AG04450 (cell line): ENCODE results near the gene LRP2. TPM values are rescaled to one million over a fixed set of nuclear protein-coding genes. Genes with fewer than 3 reads are reported as not detected.

Source experiments
- CTCF ChIA-PET: fragments of 300-600, 350-600 bp; formaldehyde crosslinking; extraction: SDS; loops from one replicate; lab custom pipeline; 2022; ENCODE audit warnings: antibody characterized with exemption, inconsistent platforms; lab: Charles Lee
- POLR2A ChIA-PET: fragments of 350-600 bp; formaldehyde crosslinking; extraction: SDS; loops from one replicate; lab custom pipeline; 2021; ENCODE audit warnings: antibody characterized with exemption, inconsistent platforms; lab: Yijun Ruan, JAX
- DNase-seq: peaks from one replicate; pipeline ENCODE4 v3.0.0-alpha.2; 2011; ENCODE audit warnings: low read depth, low spot score
- H3K27ac ChIP-seq: one replicate; pipeline ENCODE4 v1.5.1; 2012; ENCODE audit warnings: low read depth, low read length, control low read depth
- H3K27me3 ChIP-seq: one replicate; pipeline ENCODE4 v1.6.0; 2012; ENCODE audit warnings: low read length; ENCODE audit not compliant: control insufficient read depth, insufficient read depth
- H3K4me3 ChIP-seq: 2 replicates; pipeline ENCODE4 v1.5.1; 2011; ENCODE audit warnings: mild to moderate bottlenecking, low read depth, low read length, control low read depth
- H3K9me3 ChIP-seq: 2 replicates; pipeline ENCODE4 v1.5.1; 2012; ENCODE audit warnings: low read length; ENCODE audit not compliant: control insufficient read depth, insufficient read depth
- CTCF ChIP-seq: IDR thresholded peaks from 2 replicates; pipeline ENCODE4 v1.5.1; 2011; ENCODE audit warnings: low read depth, low read length, control low read depth, inconsistent platforms
- polyA plus RNA-seq: library from polyadenylated mRNA; depleted of rRNA; stranded (reverse); fragments of >200 nt; gene quantifications from 2 replicates; pipeline ENCODE4 v1.2.3, GENCODE V29; 2011

LRP2 gene
- polyA plus RNA-seq, 1 experiment = not detected

- H3K27ac ChIP-seq = no peak overlapping the region
- CTCF ChIA-PET = no interaction called here
- POLR2A ChIA-PET = no interaction called here
- no peak overlapping the region for H3K4me3 ChIP-seq
- no peak for TF ChIP-seq CTCF
- no peaks in the 10 kb centered on the region for H3K9me3 ChIP-seq
- no peak for DNase-seq
- H3K27me3 ChIP-seq = no peaks in the 10 kb centered on the region
Measured at GRCh38 chr2:169173876-169174275, 188.5 kb downstream of the LRP2 start.

- DNase-seq = no peak
- H3K9me3 ChIP-seq = no peaks in the 10 kb centered on the region
- H3K27me3 ChIP-seq = no peaks in the 10 kb centered on the region
- ChIA-PET POLR2A (no interaction called here), CTCF (no interaction called here)
- no peak overlapping the region for H3K4me3 ChIP-seq
- H3K27ac ChIP-seq = no peak overlapping the region
- TF ChIP-seq CTCF = no peak
Measured at GRCh38 chr2:169172914-169173313, 189.4 kb downstream of the LRP2 start.

- Histone ChIP-seq H3K9me3 (no peaks in the 10 kb centered on the region), H3K4me3 (no peak overlapping the region), H3K27me3 (no peaks in the 10 kb centered on the region), H3K27ac (no peak overlapping the region)
- TF ChIP-seq CTCF = no peak
- ChIA-PET POLR2A (no interaction called here), CTCF (no interaction called here)
- DNase-seq = no peak
Measured at GRCh38 chr2:169172151-169172735, 190.1 kb downstream of the LRP2 start.

- no peaks in the 10 kb centered on the region for H3K27me3 ChIP-seq
- ChIA-PET POLR2A (no interaction called here), CTCF (no interaction called here)
- DNase-seq = no peak
- no peak overlapping the region for H3K4me3 ChIP-seq
- no peak overlapping the region for H3K27ac ChIP-seq
- no peaks in the 10 kb centered on the region for H3K9me3 ChIP-seq
- TF ChIP-seq CTCF = no peak
Measured at GRCh38 chr2:169165791-169166190, 196.5 kb downstream of the LRP2 start.

GRCh38 chr2:169164311-169164710, 198.0 kb downstream of the LRP2 start:
- H3K4me3 ChIP-seq = no peak overlapping the region
- no peaks in the 10 kb centered on the region for H3K9me3 ChIP-seq
- ChIA-PET POLR2A (no interaction called here), CTCF (interaction anchor here (0.7 kb wide), 1 partner anchor 55 kb away, joined by 3 read pairs; no protein-coding TSS in a partner anchor)
- H3K27ac ChIP-seq = no peak overlapping the region
- TF ChIP-seq CTCF = no peak
- DNase-seq = no peak
- no peaks in the 10 kb centered on the region for H3K27me3 ChIP-seq
